ENCODE data around the gene OR10H2.

DNA sequence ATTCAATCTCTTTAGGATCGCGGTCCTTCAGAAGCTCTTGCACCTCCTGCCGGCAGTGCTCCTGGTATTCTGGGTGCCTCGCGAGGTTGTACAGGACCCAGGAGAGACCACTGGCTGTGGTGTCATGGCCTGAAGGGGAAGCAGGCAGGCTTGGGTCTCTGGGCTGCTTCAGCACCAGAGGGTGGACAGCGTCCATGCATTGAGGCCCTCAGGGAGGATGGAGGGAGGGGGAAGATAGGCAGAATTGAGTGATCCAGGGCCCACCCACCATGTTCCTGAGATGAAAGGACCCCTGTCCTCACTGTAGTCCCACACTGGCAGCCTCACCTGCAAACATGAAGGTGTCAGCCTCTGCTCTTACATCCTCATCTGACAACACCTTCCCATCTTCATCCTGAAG, 41.8 kb downstream of the OR10H2 start:
- TF ChIP-seq JUN (CRISPR knock-in tag; IDR thresholded peaks at IDR 0.05) (no peak), ATF1 (CRISPR knock-in tag; IDR thresholded peaks at IDR 0.05) (no peak), ZBTB43 (CRISPR knock-in tag; IDR thresholded peaks at IDR 0.05) (no peak), GTF2I (CRISPR knock-in tag; conservative IDR thresholded peaks at IDR 0.05) (no peak), ZNF138 (CRISPR knock-in tag; conservative IDR thresholded peaks at IDR 0.05) (no peak), RELA (CRISPR knock-in tag; IDR thresholded peaks at IDR 0.05; ENCODE audit: borderline replicate concordance) (no peak)
- TF ChIP-seq, protein P1, sequence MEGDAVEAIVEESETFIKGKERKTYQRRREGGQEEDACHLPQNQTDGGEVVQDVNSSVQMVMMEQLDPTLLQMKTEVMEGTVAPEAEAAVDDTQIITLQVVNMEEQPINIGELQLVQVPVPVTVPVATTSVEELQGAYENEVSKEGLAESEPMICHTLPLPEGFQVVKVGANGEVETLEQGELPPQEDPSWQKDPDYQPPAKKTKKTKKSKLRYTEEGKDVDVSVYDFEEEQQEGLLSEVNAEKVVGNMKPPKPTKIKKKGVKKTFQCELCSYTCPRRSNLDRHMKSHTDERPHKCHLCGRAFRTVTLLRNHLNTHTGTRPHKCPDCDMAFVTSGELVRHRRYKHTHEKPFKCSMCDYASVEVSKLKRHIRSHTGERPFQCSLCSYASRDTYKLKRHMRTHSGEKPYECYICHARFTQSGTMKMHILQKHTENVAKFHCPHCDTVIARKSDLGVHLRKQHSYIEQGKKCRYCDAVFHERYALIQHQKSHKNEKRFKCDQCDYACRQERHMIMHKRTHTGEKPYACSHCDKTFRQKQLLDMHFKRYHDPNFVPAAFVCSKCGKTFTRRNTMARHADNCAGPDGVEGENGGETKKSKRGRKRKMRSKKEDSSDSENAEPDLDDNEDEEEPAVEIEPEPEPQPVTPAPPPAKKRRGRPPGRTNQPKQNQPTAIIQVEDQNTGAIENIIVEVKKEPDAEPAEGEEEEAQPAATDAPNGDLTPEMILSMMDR (IDR thresholded peaks at IDR 0.05): no peak
- TF ChIP-seq, protein P2, sequence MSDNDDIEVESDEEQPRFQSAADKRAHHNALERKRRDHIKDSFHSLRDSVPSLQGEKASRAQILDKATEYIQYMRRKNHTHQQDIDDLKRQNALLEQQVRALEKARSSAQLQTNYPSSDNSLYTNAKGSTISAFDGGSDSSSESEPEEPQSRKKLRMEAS (CRISPR knock-in tag; IDR thresholded peaks at IDR 0.05): no peak
